ENCODE data around the gene ATL3. TPM values are rescaled to one million over a fixed set of nuclear protein-coding genes. Genes with fewer than 3 reads are reported as not detected.

Gene ATL3
- total and polyA plus RNA-seq, 2 donors (not counting 3 experiments of a cell fraction or from before 2014, with no cell fraction given), result 21.7 to 70.2 TPM

GRCh38 chr11:63672936-63673539 lies 1.9 kb upstream of the ATL3 start:
- Histone ChIP-seq H3K9me3 (replicated peaks; ENCODE audit: control insufficient read depth, insufficient read depth, low read length) (no peaks in the 10 kb centered on the region), H3K27me3 (ENCODE audit: control insufficient read depth in 2 of 2, insufficient read depth in 2 of 2, low read length in 2 of 2) (no peaks in the 10 kb centered on the region), H3K9me1 (replicated peaks; ENCODE audit: control insufficient read depth, extremely low read depth, insufficient read depth, low read length) (no peaks in the 10 kb centered on the region), H4K20me1 (replicated peaks; ENCODE audit: control insufficient read depth, extremely low read depth, insufficient read depth, low read length) (peaks cover 3% of the 10 kb centered on the region), H3K36me3 (ENCODE audit: control insufficient read depth in 2 of 2, extremely low read depth in 1 of 2, insufficient read depth in 2 of 2, low read length in 2 of 2) (no peaks in the 10 kb centered on the region), H3K4me2 (ENCODE audit: insufficient read depth, low read length) (no peak overlapping the region), H3K4me3 (replicated peaks in 1 of 3; ENCODE audit: insufficient read depth in 1 of 3, low read depth in 1 of 3, low read length in 3 of 3) (no peak overlapping the region), H3K9ac (replicated peaks; ENCODE audit: extremely low read depth, insufficient read depth, low read length) (no peak overlapping the region), H3K79me2 (ENCODE audit: control insufficient read depth, insufficient read depth, low read length) (peaks cover 26% of the 10 kb centered on the region), H2AFZ (ENCODE audit: low read depth, low read length) (no peak overlapping the region), H3K4me1 (ENCODE audit: control insufficient read depth, extremely low read depth, insufficient read depth, low read length) (peaks cover 7% of the 10 kb centered on the region), H3K27ac (ENCODE audit: insufficient read depth, low read depth, low read length) (no peak overlapping the region)
- CTCF ChIA-PET, result interaction anchor here (0.6 to 1.7 kb wide), 3 partner anchors 9 to 65 kb away, joined by 3 to 7 read pairs (median 4); no protein-coding TSS in a partner anchor
- dilution Hi-C loops (cut with MboI; ENCODE audit: extremely low pct_ligation_motif_present, low sequenced_read_pairs) (no loop called here), intact Hi-C loops (cut with micrococcal nuclease) (no loop called here)
- POLR2A ChIA-PET, result no interaction called here
- no peak for TF ChIP-seq EZH2 (IDR thresholded peaks at IDR 0.05; ENCODE audit: borderline replicate concordance, low read depth, low read length, severe bottlenecking)
- no peak for TF ChIP-seq GATA2 (IDR thresholded peaks at IDR 0.05; ENCODE audit: insufficient read depth, insufficient read length, low read depth, low read length)
- TF ChIP-seq JUN (IDR thresholded peaks at IDR 0.05; ENCODE audit: borderline replicate concordance, insufficient read depth, insufficient read length, low read depth), result no peak
- TF ChIP-seq MYC (IDR thresholded peaks at IDR 0.05; ENCODE audit: low read depth, low read length), result no peak
- no peak for TF ChIP-seq POLR2AphosphoS5 (IDR thresholded peaks at IDR 0.05; ENCODE audit: insufficient read depth, low read depth, low read length)
- TF ChIP-seq, protein P1, sequence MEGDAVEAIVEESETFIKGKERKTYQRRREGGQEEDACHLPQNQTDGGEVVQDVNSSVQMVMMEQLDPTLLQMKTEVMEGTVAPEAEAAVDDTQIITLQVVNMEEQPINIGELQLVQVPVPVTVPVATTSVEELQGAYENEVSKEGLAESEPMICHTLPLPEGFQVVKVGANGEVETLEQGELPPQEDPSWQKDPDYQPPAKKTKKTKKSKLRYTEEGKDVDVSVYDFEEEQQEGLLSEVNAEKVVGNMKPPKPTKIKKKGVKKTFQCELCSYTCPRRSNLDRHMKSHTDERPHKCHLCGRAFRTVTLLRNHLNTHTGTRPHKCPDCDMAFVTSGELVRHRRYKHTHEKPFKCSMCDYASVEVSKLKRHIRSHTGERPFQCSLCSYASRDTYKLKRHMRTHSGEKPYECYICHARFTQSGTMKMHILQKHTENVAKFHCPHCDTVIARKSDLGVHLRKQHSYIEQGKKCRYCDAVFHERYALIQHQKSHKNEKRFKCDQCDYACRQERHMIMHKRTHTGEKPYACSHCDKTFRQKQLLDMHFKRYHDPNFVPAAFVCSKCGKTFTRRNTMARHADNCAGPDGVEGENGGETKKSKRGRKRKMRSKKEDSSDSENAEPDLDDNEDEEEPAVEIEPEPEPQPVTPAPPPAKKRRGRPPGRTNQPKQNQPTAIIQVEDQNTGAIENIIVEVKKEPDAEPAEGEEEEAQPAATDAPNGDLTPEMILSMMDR (IDR thresholded peaks at IDR 0.05; ENCODE audit: extremely low read depth in 1 of 2, insufficient read depth in 1 of 2, low read depth in 1 of 2, low read length in 2 of 2), result no peak
- TF ChIP-seq FOS (IDR thresholded peaks at IDR 0.05; ENCODE audit: borderline replicate concordance, insufficient read depth, low read length), result no peak
- TF ChIP-seq POLR2A (IDR thresholded peaks at IDR 0.05; ENCODE audit: low read depth, low read length), result no peak
- TF ChIP-seq, protein P2, sequence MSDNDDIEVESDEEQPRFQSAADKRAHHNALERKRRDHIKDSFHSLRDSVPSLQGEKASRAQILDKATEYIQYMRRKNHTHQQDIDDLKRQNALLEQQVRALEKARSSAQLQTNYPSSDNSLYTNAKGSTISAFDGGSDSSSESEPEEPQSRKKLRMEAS (IDR thresholded peaks at IDR 0.05; ENCODE audit: insufficient read depth, insufficient read length), result no peak
- DNase-seq (ENCODE audit: low read depth, low spot score), result no peak
- FAIRE-seq, result no peak
- no TSS peak for BruUV-seq (replicated peaks)

All from endothelial cell of umbilical vein (primary cell).